ENCODE measurements around the gene RPL41.
"Not testable (repeated sequence)": the region's sequence is repeated elsewhere in the genome, so short reads cannot be mapped to it uniquely, and the experiment has no call there.

RPL41 gene

DNA sequence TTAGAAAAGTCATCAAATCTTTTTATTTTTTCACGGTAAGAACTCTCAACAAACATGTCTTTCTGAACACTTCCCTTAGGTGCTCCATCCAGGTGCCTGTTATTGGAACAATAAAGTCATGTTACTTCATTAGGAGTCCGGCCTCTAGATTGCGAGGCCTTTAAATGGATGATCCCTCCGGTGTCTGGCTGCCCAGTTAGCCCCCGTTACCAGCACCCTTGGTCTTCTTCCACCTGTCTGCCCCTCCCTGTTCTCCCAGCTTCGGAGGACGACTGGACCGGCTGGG, 12.7 kb upstream of the RPL41 start:
- no peak for DNase-seq

GRCh38 chr12:56104109-56104814, 12.2 kb upstream of the RPL41 start, which contains the start of gene PA2G4:
TSS of gene PA2G4 (plus strand) at chr12:56104559. CDS start at chr12:56104738, 179 bp downstream.
- DNase-seq: peak; percentile 91

GRCh38 chr12:56104815-56105608, 11.4 kb upstream of the RPL41 start:
- no peak for DNase-seq

DNA sequence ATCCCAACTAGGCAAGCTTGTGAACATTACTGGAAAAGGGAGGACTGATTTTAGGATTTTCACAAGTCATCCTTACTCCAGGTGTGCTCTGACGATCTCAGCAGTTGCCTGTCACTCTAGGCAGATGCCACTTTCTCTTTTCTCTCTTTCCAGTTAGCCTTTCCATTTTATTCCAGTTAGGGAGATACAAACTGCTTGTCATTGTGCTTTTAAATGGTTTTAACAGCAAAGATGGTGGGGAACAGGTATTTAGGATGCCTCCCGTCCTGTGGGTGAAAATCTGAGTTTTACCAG, 10.9 kb upstream of the RPL41 start:
- no peak for DNase-seq

DNA sequence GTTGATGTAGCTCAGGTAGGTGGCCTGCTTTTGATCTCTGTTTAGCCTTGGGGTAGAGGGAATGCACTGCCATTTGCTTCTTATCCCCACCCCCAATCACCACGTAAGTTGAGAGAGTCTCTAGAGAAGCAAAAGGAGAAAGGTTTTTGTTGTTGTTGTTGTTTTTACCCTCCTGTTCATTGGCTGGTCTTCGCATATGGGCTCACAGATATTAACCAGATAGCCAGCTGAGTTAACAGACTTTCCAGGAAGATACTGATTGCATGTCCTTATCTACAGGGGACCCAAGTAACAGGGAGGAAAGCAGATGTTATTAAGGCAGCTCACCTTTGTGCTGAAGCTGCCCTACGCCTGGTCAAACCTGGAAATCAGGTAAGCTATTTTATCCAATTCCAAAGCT, 9.2 kb upstream of the RPL41 start:
- DNase-seq: no peak

DNA sequence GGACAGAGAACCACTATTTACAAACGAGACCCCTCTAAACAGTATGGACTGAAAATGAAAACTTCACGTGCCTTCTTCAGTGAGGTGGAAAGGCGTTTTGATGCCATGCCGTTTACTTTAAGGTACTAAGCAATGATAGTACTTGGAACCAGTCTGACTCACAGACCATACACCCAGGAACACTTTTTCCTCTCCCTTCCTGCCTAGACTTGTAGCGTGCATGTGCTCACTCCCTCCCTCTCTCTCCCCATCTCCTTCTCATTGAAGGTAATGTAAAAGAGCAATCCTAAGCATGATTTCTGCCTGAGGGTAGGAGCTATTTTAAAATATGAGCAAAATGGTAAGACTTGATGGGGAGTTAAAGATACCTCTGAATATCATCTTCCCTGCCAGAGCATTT, 5.9 kb upstream of the RPL41 start:
- no peak for DNase-seq

DNA sequence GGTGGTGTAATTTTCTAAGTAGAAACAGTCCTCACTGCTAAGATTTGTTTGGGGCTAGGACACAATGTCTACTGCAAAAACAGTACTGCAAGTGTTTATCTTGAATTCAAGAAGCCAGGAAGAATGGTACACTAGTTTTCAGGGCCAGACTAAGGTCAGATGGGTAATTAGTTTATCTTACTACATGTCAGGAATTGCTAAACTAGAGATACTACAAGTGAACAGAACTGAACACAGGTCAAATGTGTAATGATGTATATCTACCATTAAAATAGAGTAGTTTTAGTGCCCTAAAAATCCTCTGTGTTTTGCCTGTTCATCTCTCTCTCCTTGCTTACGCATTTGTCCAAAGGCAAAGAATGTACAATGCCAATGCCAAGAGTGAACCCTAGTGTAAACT, 2.3 kb upstream of the RPL41 start:
- DNase-seq: no peak

DNA sequence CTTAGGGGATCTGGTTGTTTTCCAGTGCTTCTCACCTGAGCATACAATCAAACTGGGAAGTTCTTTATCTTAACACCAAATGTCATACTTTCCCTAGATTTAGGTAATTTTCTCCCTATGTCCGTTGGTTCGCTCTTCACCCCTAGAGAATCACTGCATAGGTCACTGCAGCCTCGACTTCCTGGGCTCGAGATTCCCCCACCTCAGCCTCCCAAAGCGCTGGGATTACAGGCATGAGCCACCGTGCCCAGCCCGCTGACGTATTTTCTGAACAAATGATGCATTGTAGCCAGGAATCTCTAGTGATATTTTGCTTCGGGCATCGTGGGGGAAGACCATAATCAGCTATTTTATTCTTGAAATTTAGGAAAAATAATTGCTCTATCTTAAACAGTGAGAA, 1.1 kb upstream of the RPL41 start:
- no peak for DNase-seq

- DNase-seq: not testable (repeated sequence)
These were observed 761 bp downstream of the RPL41 start for GRCh38 chr12:56117082-56117706.

- peak; percentile 95 for DNase-seq
These were observed 1.6 kb downstream of the RPL41 start, which contains the start of gene ZC3H10 for GRCh38 chr12:56117778-56118687. TSS of gene ZC3H10 (plus strand) at chr12:56118266. CDS start at chr12:56120563, 2,297 bp downstream.

- DNase-seq: no peak
These were observed 2.4 kb downstream of the RPL41 start for GRCh38 chr12:56118688-56119357.

GRCh38 chr12:56119361-56119796, 2.9 kb downstream of the RPL41 start:
- peak; percentile 39 for DNase-seq

GRCh38 chr12:56120158-56120846, 3.9 kb downstream of the RPL41 start:
- DNase-seq: no peak

DNA sequence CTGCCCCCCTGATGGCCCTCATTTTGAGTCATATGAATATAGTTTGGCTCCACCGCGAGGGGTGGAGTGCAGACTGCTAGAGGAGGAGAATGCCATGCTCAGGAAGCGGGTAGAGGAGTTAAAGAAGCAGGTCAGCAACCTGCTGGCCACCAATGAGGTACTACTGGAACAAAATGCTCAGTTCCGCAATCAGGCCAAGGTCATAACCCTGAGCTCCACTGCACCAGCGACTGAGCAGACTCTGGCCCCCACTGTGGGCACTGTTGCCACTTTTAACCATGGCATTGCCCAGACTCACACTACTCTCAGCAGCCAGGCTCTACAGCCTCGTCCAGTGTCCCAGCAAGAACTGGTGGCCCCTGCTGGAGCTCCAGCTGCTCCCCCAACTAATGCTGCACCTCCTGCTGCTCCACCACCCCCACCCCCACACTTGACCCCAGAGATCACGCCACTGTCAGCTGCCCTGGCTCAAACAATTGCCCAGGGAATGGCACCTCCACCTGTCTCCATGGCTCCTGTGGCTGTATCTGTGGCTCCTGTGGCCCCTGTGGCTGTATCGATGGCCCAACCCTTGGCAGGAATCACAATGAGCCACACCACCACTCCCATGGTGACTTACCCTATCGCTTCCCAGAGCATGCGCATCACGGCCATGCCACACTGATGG, 4.9 kb downstream of the RPL41 start:
- no peak for DNase-seq

DNA sequence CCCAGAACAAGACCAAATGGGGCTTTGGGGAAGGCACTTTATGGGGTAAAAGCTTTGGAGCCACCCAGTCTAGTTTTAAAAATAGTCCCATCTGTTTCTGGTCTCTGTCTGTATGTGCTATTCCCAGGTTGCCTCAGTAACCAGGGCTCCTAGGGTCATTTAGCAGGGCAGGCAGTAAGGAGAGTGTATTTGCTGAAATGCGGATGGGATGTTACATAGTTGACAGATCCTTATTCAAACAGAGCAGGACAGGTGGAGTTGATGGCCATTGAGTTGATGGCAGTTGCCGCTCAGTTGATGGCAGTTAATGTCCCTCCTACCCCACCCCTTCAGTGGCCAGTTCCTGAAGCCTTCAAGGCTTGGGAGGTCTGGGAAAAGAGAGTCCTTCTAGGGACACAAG, 6.2 kb downstream of the RPL41 start:
- DNase-seq: no peak

DNA sequence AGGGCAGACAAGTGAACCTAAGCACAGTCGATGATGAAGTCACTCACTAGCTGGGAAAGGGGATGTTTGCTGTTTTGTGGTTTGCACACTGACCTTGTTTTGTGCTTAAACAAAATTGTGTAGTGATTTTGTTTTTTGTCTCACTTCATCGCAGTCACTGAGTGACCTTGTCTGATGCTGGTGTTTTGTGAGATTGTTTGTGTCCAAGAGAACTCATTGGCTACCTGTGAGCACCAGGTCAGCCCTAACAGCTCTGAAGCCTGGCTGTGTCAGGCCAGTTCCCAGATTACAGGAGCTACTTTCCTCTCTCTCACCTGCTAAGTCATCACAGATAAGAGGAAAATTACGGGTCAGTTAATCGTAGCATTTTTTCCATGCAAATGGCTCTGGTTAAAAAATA, 7.7 kb downstream of the RPL41 start:
- DNase-seq: no peak

DNA sequence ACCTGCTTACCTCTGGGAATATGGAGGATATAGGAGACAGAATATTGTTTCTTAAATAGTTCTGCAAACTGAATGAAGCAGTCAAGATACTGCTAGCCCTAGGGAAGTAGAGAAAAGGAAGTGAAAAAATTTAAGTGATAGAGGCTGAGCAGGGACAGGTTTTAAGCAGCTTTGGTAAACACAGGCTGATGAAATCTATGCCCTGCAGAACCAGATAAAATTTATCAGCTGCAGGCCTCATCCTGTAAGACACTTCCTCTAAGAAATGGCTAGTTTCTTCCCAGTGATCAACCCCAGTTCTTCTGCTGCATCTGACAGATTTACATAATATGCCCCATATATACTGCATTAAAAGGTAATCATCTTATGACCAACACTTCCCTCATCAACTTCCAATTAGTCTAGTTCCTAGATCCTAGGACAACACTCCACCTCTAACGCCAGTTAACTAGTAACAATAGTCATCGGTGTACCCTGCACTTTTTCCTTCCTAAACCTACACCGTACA, 10.4 kb downstream of the RPL41 start:
- DNase-seq: no peak

DNA sequence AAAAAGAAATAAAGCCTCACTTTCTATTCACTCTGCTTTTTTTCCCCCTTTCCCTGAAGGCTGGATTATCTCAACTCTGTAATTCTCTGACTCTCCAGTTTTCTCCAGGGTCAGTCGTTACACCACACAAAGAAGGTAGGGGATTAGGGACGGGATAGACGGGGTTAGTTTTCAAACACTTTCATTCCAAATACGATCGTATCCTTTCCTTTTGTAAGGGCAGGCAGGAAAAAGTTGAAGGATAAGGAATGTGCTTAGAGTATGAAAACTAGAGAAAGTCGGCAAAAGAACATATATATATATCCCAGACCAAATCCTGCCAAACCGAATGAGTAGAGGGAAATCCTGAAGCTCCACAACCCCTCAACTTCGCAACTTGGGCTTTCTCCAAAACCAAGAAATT, 11.1 kb downstream of the RPL41 start:
- no peak for DNase-seq

- peak; percentile 97 for DNase-seq
These were observed 11.6 kb downstream of the RPL41 start, which contains the start of gene ESYT1 for GRCh38 chr12:56127888-56128669. TSS of gene ESYT1 (plus strand) at chr12:56128267. CDS start at chr12:56128320, 53 bp downstream.

DNA sequence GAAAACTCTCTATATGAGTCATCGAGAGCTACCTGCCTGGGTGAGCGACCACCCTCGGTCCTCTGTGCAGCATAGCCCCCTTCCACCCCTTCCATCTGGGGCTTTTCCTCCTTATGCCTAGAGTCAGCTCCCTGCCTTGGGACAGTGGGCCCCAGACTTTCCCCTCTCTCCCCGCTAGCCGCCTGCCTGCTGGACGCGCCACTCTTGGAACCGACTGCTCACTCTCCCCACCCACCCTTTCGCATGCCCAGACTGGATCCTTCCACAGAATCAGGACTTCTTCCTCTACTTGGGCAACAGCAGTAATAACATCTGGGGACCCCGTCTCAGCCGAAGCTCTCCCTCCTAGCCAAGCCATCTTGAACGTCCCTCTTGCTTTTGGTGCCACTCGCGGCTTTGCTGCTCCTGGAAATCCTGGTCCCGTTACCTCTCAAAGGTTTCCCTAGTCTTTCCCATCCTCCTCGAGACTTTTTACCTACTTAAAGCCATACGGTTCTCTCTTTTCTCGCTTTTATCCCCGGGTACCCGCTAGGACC, 12.3 kb downstream of the RPL41 start:
- no peak for DNase-seq

Data from effector CD8-positive, alpha-beta T cell (primary cell).